Liver (tissue), 3 donors: Measurements from ENCODE around the gene TRAPPC6A.

Experiments
- CTCF ChIP-seq: fragments of 150-350 bp; IDR thresholded peaks from 2 replicates; pipeline ENCODE4 v1.5.1; 2017; ENCODE audit warnings: improper control_type of control experiment, low read depth, low read length; ENCODE audit not compliant: missing input control
- FOXA1 ChIP-seq: IDR thresholded peaks from 2 replicates; pipeline ENCODE4 v1.6.1; 2016; ENCODE audit warnings: antibody characterized with exemption
- MAX ChIP-seq: IDR thresholded peaks from 2 replicates; pipeline ENCODE4 v1.6.1; 2016; ENCODE audit warnings: antibody characterized with exemption
- RAD21 ChIP-seq, 2 donors: IDR thresholded peaks; 2 replicates each; pipeline ENCODE4 v1.6.1; 2016; ENCODE audit warnings: antibody characterized with exemption in 2 of 2, mild to moderate bottlenecking in 2 of 2
- TAF1 ChIP-seq: conservative IDR thresholded peaks from 2 replicates; pipeline ENCODE4 v1.6.1; 2016; ENCODE audit warnings: antibody characterized with exemption, mild to moderate bottlenecking
- YY1 ChIP-seq: IDR thresholded peaks from 2 replicates; pipeline ENCODE4 v1.6.1; 2016; ENCODE audit warnings: antibody characterized with exemption, mild to moderate bottlenecking
- ZBTB33 ChIP-seq: IDR thresholded peaks from 2 replicates; pipeline ENCODE4 v1.6.1; 2016; ENCODE audit warnings: antibody characterized with exemption
- donor health status: healthy.
- donor health status: healthy.

- TF ChIP-seq RAD21 (IDR thresholded peaks at IDR 0.05) (no peak), MAX (no peak), CTCF (no peak), YY1 (no peak), TAF1 (no peak), FOXA1 (no peak), ZBTB33 (no peak)
Observed at GRCh38 chr19:45213031-45213430, 35.0 kb upstream of the TRAPPC6A start.
